Esophagus squamous epithelium (tissue), 4 donors: ENCODE measurements around the gene DST.

ENCODE experiments used
- CTCF ChIP-seq, 6 experiments: fragments of 450-650 bp in 4 of 6; fragments of 200-600 bp in 2 of 6; sonication (generic) in 2 of 6; IDR thresholded peaks; one replicate each; pipeline ENCODE4 v1.5.1; 2016 to 2019; ENCODE audit warnings: antibody characterized with exemption in 6 of 6, mild to moderate bottlenecking in 4 of 6, moderate library complexity in 4 of 6
- POLR2A ChIP-seq, 4 donors: fragments of 450-650 bp; IDR thresholded peaks; one replicate each; pipeline ENCODE4 v1.6.1; 2017; ENCODE audit warnings: antibody characterized with exemption in 4 of 4, mild to moderate bottlenecking in 4 of 4, moderate library complexity in 3 of 4

GRCh38 chr6:56424542-56425083 lies 218.1 kb downstream of the DST start:
- TF ChIP-seq CTCF (IDR thresholded peaks at IDR 0.05) (no peak), POLR2A (IDR thresholded peaks at IDR 0.05) (no peak)
